ENCODE measurements around the gene CKLF.

DNA sequence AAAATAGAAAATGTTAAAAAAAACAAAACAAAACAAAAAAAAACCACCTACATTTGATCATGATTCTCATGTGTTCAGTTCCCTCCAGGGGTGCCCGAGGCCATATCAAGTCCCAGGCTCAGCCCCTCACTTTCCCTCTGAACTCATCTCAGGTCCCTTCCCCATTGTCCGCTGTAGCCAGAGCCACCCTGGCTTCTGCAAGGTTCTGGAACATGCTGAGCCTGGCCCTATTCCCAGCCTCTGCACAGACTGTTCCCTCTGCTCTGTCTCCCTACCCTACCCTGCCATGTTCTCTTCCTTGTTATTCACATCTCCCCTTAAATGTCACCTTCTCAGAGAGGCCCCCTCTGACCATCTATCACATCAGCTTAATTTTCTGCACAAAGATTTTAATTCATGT lies 49.3 kb upstream of the CKLF start:
- TF ChIP-seq, protein P1, sequence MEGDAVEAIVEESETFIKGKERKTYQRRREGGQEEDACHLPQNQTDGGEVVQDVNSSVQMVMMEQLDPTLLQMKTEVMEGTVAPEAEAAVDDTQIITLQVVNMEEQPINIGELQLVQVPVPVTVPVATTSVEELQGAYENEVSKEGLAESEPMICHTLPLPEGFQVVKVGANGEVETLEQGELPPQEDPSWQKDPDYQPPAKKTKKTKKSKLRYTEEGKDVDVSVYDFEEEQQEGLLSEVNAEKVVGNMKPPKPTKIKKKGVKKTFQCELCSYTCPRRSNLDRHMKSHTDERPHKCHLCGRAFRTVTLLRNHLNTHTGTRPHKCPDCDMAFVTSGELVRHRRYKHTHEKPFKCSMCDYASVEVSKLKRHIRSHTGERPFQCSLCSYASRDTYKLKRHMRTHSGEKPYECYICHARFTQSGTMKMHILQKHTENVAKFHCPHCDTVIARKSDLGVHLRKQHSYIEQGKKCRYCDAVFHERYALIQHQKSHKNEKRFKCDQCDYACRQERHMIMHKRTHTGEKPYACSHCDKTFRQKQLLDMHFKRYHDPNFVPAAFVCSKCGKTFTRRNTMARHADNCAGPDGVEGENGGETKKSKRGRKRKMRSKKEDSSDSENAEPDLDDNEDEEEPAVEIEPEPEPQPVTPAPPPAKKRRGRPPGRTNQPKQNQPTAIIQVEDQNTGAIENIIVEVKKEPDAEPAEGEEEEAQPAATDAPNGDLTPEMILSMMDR (IDR thresholded peaks at IDR 0.05; ENCODE audit: insufficient read depth, low read length, poor library complexity, severe bottlenecking), result no peak
- TF ChIP-seq EZH2phosphoT487 (conservative IDR thresholded peaks at IDR 0.05; ENCODE audit: low read length), result no peak
